ENCODE results near the gene TNRC6C. TPM values are rescaled to one million over a fixed set of nuclear protein-coding genes. Genes with fewer than 3 reads are reported as not detected.

The TNRC6C gene
- total RNA-seq, 1 donor from 2014 or later: 28.7 TPM

DNA sequence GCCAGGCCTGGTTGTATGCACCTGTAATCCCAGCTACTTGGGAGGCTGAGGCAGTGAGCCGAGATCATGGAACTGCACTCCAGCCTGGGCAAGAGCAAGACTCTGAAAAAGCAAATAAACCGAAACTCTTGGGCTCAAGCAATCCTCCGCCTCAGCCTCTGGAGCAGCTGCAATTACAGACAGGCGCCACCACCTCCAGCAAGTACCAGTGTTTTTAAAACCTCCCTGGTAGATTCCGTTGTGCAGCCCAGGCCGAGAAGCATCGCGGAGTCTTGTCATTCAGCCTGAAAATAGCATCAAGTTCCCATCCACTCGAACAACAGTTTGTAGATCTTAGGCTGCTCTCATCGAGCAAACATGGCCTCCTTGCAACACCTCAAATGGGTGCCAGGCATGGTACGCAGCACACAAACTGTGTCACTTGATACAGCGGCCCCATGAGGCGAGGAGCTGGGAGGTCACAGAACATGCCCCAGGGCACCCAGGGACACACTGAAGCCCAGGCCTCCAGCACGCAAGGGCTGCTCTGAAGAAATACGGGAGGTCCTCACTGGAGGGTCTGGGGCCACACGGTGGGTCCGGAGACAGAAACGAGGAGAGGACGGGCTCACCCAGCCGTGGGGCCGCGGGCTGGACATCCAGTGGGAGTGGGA lies 152.0 kb downstream of the TNRC6C start:
- no peaks in the 10 kb centered on the region for H3K27me3 Mint-ChIP-seq (ENCODE audit: unreplicated experiment)
- peaks cover 12% of the 10 kb centered on the region for H3K4me1 Mint-ChIP-seq (ENCODE audit: unreplicated experiment)
- H3K36me3 Mint-ChIP-seq (ENCODE audit: unreplicated experiment): peaks cover 3% of the 10 kb centered on the region
- no peak for DNase-seq (ENCODE audit: extremely low spot score, unreplicated experiment)
- peak overlapping the region; percentile 18 for H3K27ac Mint-ChIP-seq (ENCODE audit: unreplicated experiment)
- H3K4me3 Mint-ChIP-seq (ENCODE audit: unreplicated experiment): no peak overlapping the region
- H3K9me3 Mint-ChIP-seq (ENCODE audit: unreplicated experiment): no peaks in the 10 kb centered on the region
- TF ChIP-seq, protein P1, sequence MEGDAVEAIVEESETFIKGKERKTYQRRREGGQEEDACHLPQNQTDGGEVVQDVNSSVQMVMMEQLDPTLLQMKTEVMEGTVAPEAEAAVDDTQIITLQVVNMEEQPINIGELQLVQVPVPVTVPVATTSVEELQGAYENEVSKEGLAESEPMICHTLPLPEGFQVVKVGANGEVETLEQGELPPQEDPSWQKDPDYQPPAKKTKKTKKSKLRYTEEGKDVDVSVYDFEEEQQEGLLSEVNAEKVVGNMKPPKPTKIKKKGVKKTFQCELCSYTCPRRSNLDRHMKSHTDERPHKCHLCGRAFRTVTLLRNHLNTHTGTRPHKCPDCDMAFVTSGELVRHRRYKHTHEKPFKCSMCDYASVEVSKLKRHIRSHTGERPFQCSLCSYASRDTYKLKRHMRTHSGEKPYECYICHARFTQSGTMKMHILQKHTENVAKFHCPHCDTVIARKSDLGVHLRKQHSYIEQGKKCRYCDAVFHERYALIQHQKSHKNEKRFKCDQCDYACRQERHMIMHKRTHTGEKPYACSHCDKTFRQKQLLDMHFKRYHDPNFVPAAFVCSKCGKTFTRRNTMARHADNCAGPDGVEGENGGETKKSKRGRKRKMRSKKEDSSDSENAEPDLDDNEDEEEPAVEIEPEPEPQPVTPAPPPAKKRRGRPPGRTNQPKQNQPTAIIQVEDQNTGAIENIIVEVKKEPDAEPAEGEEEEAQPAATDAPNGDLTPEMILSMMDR (IDR thresholded peaks at IDR 0.05): no peak

DNA sequence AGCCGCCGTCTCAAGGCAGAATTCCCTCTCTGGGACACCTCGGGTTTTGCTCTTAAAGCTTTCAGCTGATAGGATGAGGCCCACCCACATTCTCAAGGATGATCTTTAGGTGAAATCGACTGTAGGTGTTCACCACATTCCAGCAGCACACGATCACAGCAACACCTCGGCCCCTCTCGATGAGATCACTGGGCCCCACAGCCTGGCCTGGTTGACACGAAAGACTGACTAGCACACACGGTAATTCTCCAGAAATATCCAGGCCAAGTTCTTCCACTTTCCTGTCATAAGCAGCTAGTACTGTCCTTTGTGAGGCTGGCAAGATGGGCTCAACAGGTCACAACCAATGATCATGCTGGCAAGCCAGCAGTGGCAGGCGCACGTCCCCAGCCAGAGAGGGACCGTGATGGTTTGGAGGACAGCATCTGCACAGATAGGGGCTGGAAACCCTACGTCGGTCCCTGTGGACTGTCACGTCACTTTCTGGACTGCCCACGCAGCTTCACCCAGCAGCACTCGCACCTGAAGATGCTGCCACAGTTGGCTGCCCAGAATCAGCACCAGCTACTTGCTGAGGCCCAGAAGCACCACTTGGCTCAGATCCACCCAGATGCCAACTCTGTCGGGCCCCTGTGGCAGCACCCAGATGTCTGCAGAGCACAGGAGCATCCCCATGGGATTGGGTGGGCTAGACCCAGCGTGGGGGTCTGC lies 152.7 kb downstream of the TNRC6C start:
- Mint-ChIP-seq H3K27ac (ENCODE audit: unreplicated experiment) (no peak overlapping the region), H3K4me1 (ENCODE audit: unreplicated experiment) (peaks cover 12% of the 10 kb centered on the region), H3K27me3 (ENCODE audit: unreplicated experiment) (no peaks in the 10 kb centered on the region), H3K4me3 (ENCODE audit: unreplicated experiment) (no peak overlapping the region), H3K9me3 (ENCODE audit: unreplicated experiment) (no peaks in the 10 kb centered on the region), H3K36me3 (ENCODE audit: unreplicated experiment) (peaks cover 2% of the 10 kb centered on the region)
- TF ChIP-seq, protein P1 (IDR thresholded peaks at IDR 0.05): no peak
- no peak for DNase-seq (ENCODE audit: extremely low spot score, unreplicated experiment)

DNA sequence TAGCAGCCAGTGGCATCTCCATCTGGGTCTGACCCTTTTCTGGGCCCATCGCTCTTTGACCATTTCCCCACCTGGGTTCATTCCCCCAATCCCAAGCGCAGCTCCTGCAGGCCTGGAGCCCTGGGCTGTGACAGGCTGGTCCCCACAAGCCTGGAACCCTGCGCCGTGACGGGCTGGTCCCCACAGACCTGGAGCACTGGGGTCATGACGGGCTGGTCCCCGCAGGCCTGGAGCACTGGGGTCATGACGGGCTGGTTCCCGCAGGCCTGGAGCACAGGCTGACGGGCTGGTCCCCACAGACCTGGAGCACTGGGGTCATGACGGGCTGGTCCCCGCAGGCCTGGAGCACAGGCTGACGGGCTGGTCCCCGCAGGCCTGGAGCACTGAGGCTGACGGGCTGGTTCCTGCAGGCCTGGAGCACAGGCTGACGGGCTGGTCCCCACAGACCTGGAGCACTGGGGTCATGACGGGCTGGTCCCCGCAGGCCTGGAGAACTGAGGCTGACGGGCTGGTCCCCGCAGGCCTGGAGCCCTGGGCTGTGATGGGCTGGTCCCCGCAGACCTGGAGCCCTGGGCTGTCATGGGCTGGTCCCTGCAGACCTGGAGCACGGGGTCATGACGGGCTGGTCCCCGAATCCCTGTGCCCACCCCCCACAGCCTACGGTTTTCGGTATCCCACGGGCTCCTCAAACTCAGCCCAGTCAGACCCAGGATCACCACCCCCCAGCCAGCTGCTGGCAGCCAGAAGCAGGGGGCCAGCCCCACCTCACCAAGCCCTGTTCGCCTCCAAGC lies 153.4 kb downstream of the TNRC6C start:
- H3K27me3 Mint-ChIP-seq (ENCODE audit: unreplicated experiment): no peaks in the 10 kb centered on the region
- H3K4me1 Mint-ChIP-seq (ENCODE audit: unreplicated experiment): peaks cover 12% of the 10 kb centered on the region
- H3K4me3 Mint-ChIP-seq (ENCODE audit: unreplicated experiment): no peak overlapping the region
- TF ChIP-seq, protein P1 (IDR thresholded peaks at IDR 0.05): no peak
- H3K36me3 Mint-ChIP-seq (ENCODE audit: unreplicated experiment): peaks cover 2% of the 10 kb centered on the region
- H3K9me3 Mint-ChIP-seq (ENCODE audit: unreplicated experiment): no peaks in the 10 kb centered on the region
- no peak for DNase-seq (ENCODE audit: extremely low spot score, unreplicated experiment)
- no peak overlapping the region for H3K27ac Mint-ChIP-seq (ENCODE audit: unreplicated experiment)

DNA sequence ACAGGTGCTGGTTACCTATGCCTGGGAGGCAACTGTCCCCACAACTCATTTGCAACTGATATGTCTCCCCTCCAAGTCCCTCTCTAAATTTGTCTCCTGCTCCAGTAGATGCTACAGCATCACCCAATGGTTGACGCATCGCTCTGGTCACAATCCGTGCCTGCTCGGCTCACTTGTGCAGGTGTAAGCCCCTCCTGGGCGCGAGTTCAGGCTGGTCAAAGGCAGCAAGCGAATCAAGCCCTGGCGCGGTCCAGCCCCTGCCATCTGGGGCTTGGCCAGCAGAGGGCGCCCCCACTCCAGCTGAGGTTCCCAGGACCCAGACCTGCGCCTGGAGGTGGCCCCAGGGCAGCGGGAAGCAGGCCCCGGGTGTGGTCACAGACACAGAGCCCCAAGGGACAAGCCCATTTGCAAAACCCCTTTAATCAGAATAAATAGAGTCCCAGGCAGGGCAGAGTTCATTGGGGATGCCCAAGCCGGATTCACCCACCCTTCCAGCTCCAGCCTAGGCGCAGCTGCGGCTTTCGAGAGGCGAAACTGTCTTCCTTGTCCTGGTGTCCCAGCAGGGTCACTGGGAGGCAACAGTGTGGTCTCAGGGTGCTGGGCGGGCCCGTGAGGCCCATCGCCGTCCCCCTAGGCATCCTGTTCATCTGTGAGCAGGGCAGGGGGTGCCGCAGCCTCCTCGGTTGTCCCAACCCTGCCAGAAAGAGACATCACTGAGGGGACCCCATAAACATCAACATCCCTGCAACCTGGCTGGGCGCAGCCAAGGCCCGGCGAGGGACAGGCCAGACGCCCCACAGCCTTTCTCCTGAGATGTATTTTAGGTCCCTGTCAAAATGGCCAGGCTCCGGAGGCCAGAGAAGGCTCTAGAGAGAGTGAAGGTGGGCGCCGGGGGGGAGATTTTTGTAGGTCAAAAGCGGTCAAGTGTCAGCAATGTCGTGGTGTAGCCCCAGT lies 154.3 kb downstream of the TNRC6C start:
- TF ChIP-seq, protein P1 (IDR thresholded peaks at IDR 0.05): peak; percentile 99
- peak; percentile 93 for DNase-seq (ENCODE audit: extremely low spot score, unreplicated experiment)
- H3K27me3 Mint-ChIP-seq (ENCODE audit: unreplicated experiment): no peaks in the 10 kb centered on the region
- peaks cover 2% of the 10 kb centered on the region for H3K36me3 Mint-ChIP-seq (ENCODE audit: unreplicated experiment)
- no peak overlapping the region for H3K27ac Mint-ChIP-seq (ENCODE audit: unreplicated experiment)
- H3K4me3 Mint-ChIP-seq (ENCODE audit: unreplicated experiment): no peak overlapping the region
- no peaks in the 10 kb centered on the region for H3K9me3 Mint-ChIP-seq (ENCODE audit: unreplicated experiment)
- peaks cover 12% of the 10 kb centered on the region for H3K4me1 Mint-ChIP-seq (ENCODE audit: unreplicated experiment)
